ENCODE results near the gene TAAR5.

GRCh38 chr6:132551214-132551613, 38.3 kb downstream of the TAAR5 start:
- no peak for TF ChIP-seq POLR2A (IDR thresholded peaks at IDR 0.05)
- TF ChIP-seq CTCF (IDR thresholded peaks at IDR 0.05): no peak
- no peak for TF ChIP-seq EP300 (IDR thresholded peaks at IDR 0.05)
